ENCODE results near the gene ATP1B3. TPM values are rescaled to one million over a fixed set of nuclear protein-coding genes. Genes with fewer than 3 reads are reported as not detected.

Gene ATP1B3
- polyA plus RNA-seq, 1 of the 3 experiments (the other 2 are of a cell fraction) = 86.3 TPM

DNA sequence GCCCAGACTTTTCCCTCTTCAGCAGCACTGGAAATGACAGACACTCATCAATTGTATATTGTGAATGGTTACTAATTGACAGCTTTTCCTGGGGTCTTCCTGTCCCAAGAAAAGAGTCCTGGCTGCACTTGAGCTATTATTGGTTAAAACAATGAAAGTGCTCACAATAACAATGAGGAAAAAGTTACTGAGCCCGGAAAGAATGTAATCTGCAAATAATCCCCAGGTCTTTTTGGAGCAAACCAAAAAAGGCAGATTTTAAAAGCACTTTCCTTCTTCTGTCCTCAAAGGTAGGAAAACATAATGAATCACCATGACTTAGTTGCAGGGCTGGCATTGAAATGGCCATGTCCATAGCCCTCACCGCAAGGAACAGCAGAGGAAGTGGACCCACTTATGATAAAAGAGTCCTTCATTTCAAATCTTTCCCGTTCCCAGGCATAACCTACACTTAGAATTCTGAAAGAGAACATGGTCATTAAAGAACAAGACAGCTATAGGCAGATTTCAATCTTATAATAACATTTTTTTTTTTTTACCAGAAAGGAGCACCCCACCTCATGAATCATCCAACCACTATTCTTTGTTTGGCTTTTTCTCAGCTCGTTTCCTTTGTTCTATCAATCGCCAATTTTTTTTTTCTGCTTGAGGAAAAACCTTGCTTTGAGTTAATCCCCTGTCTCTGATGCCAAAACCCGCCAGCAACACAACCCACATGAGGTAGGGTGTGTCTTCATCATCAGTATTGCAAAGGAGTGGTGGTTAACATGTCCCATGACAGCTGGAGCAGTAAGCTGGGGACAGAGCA lies 35.5 kb upstream of the ATP1B3 start:
- Histone ChIP-seq H3K4me2 (peak overlapping the region; percentile 27; the same call in 1 of the 2 replicates), H3K79me2 (ENCODE audit: insufficient read depth) (no peaks in the 10 kb centered on the region), H3K9me2 (no peaks in the 10 kb centered on the region), H3K4me3 (ENCODE audit: low read depth in 2 of 2, low read length in 1 of 2) (no peak overlapping the region), H4K20me1 (ENCODE audit: insufficient read depth) (no peaks in the 10 kb centered on the region), H3K27me3 (ENCODE audit: insufficient read depth) (no peaks in the 10 kb centered on the region), H3K27ac (ENCODE audit: low read depth in 2 of 2, low read length in 1 of 2) (peak overlapping the region in 1 of 2 experiments; percentile 51; a peak in 2 of 4 replicates), H3K36me3 (replicated peaks in 1 of 2; ENCODE audit: control insufficient read depth in 1 of 2, insufficient read depth in 2 of 2, low read length in 1 of 2) (no peaks in the 10 kb centered on the region), H3K9me3 (no peaks in the 10 kb centered on the region), H3K9ac (no peak overlapping the region), H3F3A (replicated peaks; ENCODE audit: insufficient read depth) (peaks cover 5% of the 10 kb centered on the region), H2AFZ (ENCODE audit: low read depth) (0 out of 2 replicates have a peak overlapping the region, but pooled peaks have one; percentile 46), H3K4me1 (ENCODE audit: control insufficient read depth in 1 of 2, insufficient read depth in 2 of 2, low read depth in 1 of 2, low read length in 1 of 2) (no peaks in the 10 kb centered on the region)
- POLR2A ChIA-PET = no interaction called here
- CTCF ChIA-PET = interaction anchor here (1.1 kb wide), 1 partner anchor 21 kb away, joined by 3 read pairs; no protein-coding TSS in a partner anchor
- TF ChIP-seq, protein P1, sequence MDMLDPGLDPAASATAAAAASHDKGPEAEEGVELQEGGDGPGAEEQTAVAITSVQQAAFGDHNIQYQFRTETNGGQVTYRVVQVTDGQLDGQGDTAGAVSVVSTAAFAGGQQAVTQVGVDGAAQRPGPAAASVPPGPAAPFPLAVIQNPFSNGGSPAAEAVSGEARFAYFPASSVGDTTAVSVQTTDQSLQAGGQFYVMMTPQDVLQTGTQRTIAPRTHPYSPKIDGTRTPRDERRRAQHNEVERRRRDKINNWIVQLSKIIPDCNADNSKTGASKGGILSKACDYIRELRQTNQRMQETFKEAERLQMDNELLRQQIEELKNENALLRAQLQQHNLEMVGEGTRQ (IDR thresholded peaks at IDR 0.05; ENCODE audit: borderline replicate concordance, low read depth, low read length) = no peak
- TF ChIP-seq NRF1 (IDR thresholded peaks at IDR 0.05; ENCODE audit: low read depth, low read length) = no peak
- TF ChIP-seq TAF1 (IDR thresholded peaks at IDR 0.05; ENCODE audit: borderline replicate concordance, low read depth, low read length) = no peak
- no peak for DNase-seq
- WGBS (ENCODE audit: low lambda C conversion rate) = 64% methylated on average over 6 of the region's 6 CpGs

DNA sequence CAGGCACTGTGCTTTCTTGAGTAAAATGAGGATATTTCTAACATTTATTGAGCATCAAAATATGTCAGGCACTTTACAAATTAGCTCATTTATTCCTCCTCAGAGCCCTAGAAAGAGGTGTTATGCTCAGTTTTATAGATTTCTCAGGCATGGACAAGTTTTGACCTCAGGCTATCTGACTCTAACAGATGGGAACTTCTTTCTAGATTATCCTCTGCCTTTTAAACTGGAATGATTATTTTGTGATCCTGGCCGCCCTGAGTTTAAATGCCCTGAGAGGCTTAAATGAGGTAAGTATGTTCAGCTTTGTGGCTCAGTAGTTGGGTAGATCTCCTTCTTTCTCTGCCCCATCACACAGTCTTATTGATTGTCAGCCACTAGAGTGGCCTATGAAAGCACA lies 32.3 kb upstream of the ATP1B3 start:
- H3K79me2 ChIP-seq (ENCODE audit: insufficient read depth) = no peaks in the 10 kb centered on the region
- POLR2A ChIA-PET = no interaction called here
- 100% methylated on average over 1 of the region's 1 CpG for WGBS (ENCODE audit: low lambda C conversion rate)

DNA sequence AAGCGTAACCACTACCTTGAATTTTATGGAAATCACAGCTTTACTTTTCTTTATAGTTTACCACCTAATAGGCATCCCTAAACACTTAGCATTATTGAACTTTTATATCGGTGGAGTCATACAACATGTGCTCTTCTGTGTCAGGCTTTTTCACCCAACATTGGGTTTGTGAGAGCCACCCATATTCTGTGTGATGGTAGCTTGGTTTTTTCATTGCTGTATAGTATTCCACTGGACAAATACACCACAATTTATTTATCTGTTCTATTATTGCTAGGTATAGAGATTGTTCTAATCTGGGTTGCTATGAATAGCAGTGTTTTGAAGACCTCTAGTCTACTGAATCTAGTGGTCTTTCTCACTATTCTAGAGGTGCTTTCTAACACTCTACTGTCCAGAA lies 31.6 kb upstream of the ATP1B3 start:
- 66% methylated on average over 2 of the region's 2 CpGs for WGBS (ENCODE audit: low lambda C conversion rate)
- Histone ChIP-seq H3K27ac (ENCODE audit: low read depth in 2 of 2, low read length in 1 of 2) (no peak overlapping the region), H3K9me2 (no peaks in the 10 kb centered on the region), H3K9me3 (no peaks in the 10 kb centered on the region), H4K20me1 (ENCODE audit: insufficient read depth) (no peaks in the 10 kb centered on the region), H3K4me2 (no peak overlapping the region), H2AFZ (ENCODE audit: low read depth) (no peak overlapping the region), H3K27me3 (ENCODE audit: insufficient read depth) (no peaks in the 10 kb centered on the region), H3F3A (replicated peaks; ENCODE audit: insufficient read depth) (peaks cover 5% of the 10 kb centered on the region), H3K4me1 (ENCODE audit: control insufficient read depth in 1 of 2, insufficient read depth in 2 of 2, low read depth in 1 of 2, low read length in 1 of 2) (no peaks in the 10 kb centered on the region), H3K9ac (no peak overlapping the region), H3K4me3 (ENCODE audit: low read depth in 2 of 2, low read length in 1 of 2) (no peak overlapping the region), H3K79me2 (ENCODE audit: insufficient read depth) (no peaks in the 10 kb centered on the region), H3K36me3 (replicated peaks in 1 of 2; ENCODE audit: control insufficient read depth in 1 of 2, insufficient read depth in 2 of 2, low read length in 1 of 2) (no peaks in the 10 kb centered on the region)
- DNase-seq = no peak
- ChIA-PET CTCF (interaction anchor here (1.1 to 1.6 kb wide), 2 partner anchors 16 to 31 kb away, joined by 3 to 6 read pairs; no protein-coding TSS in a partner anchor), POLR2A (no interaction called here)
- TF ChIP-seq SMC3 (IDR thresholded peaks at IDR 0.05; ENCODE audit: low read depth, low read length) = no peak

More for the DNA sequence above, 32.3 kb upstream of the ATP1B3 start:
- Histone ChIP-seq H3K4me1 (ENCODE audit: control insufficient read depth in 1 of 2, insufficient read depth in 2 of 2, low read depth in 1 of 2, low read length in 1 of 2) (no peaks in the 10 kb centered on the region), H3K27ac (ENCODE audit: low read depth in 2 of 2, low read length in 1 of 2) (no peak overlapping the region), H3K4me2 (no peak overlapping the region), H3F3A (replicated peaks; ENCODE audit: insufficient read depth) (peaks cover 5% of the 10 kb centered on the region), H3K9me2 (no peaks in the 10 kb centered on the region), H3K9me3 (no peaks in the 10 kb centered on the region), H3K27me3 (ENCODE audit: insufficient read depth) (no peaks in the 10 kb centered on the region), H4K20me1 (ENCODE audit: insufficient read depth) (no peaks in the 10 kb centered on the region), H3K36me3 (replicated peaks in 1 of 2; ENCODE audit: control insufficient read depth in 1 of 2, insufficient read depth in 2 of 2, low read length in 1 of 2) (no peaks in the 10 kb centered on the region), H2AFZ (ENCODE audit: low read depth) (no peak overlapping the region), H3K4me3 (ENCODE audit: low read depth in 2 of 2, low read length in 1 of 2) (no peak overlapping the region), H3K9ac (no peak overlapping the region)
- CTCF ChIA-PET = no interaction called here
- TF ChIP-seq IRF3 (IDR thresholded peaks at IDR 0.05; ENCODE audit: low read depth, low read length) = no peak
- no peak for DNase-seq

Measured in SK-N-SH (cell line).